HCT116 (cell line): Measurements from ENCODE around the gene GPR17. TPM values are rescaled to one million over a fixed set of nuclear protein-coding genes. Genes with fewer than 3 reads are reported as not detected.

Experiments used
- ATAC-seq: fragments of 200-7000 bp; cut with Tn5 transposase; 2 replicates; pipeline ENCODE4 v1.9.1; 2020; ENCODE audit warnings: mild to moderate bottlenecking, moderate library complexity
- BruUV-seq: library from RNA; stranded (reverse); fragments of 400-500 nt; replicated peaks from 2 replicates; lab custom pipeline; 2021; lab: Mats Ljungman, UMichigan
- CTCF ChIA-PET: fragments of 300-600 bp; sonication (Branson Sonifier 250); formaldehyde crosslinking; loops from one replicate; lab custom pipeline; 2021; ENCODE audit warnings: antibody characterized with exemption; lab: Charles Lee
- POLR2A ChIA-PET: fragments of 300-600, 350-600 bp; sonication (Branson Sonifier 250); formaldehyde crosslinking; loops from one replicate; lab custom pipeline; 2021; ENCODE audit warnings: antibody characterized with exemption; lab: Charles Lee
- RAD21 ChIA-PET, 2 experiments: fragments of 300-600 bp; sonication (Branson Sonifier 250); formaldehyde crosslinking; loops; one replicate each; lab custom pipeline; 2023; ENCODE audit warnings: low total read pairs in 2 of 2; ENCODE audit not compliant: uncharacterized antibody in 2 of 2, unreplicated experiment in 2 of 2, low non-redundant PET in 1 of 2; lab: Charles Lee
- DNase-seq: peaks from one replicate; pipeline ENCODE4 v3.0.0-alpha.2; 2010; ENCODE audit warnings: low read depth, low spot score
- H2AFZ ChIP-seq: fragments of 200-600 bp; shearing (Covaris generic), sonication (generic); 2 replicates; pipeline ENCODE4 v1.6.1; 2017; ENCODE audit warnings: low read depth, mixed run types, mixed read lengths, antibody characterized with exemption, low read length; ENCODE audit not compliant: poor library complexity, severe bottlenecking
- H3K27ac ChIP-seq: 2 replicates; pipeline ENCODE4 v1.5.1; 2012; ENCODE audit warnings: low read depth, low read length
- H3K27me3 ChIP-seq: fragments of 200-600 bp; sonication (generic); 2 replicates; pipeline ENCODE4 v1.6.1; 2016; ENCODE audit warnings: mixed run types, low read length, mixed read lengths; ENCODE audit not compliant: insufficient read depth
- H3K36me3 ChIP-seq, 2 experiments: fragments of 200-500 bp in 1 of 2; fragments of 200-600 bp in 1 of 2; sonication (Bioruptor generic) in 1 of 2; sonication (generic) in 1 of 2; 2 replicates each; pipeline versions ENCODE4 v1.5.1 to v1.6.1; 2014 to 2016; ENCODE audit warnings: low read length in 2 of 2, inconsistent platforms in 1 of 2, mixed read lengths in 1 of 2, mixed run types in 1 of 2; ENCODE audit not compliant: insufficient read depth in 2 of 2, control insufficient read depth in 1 of 2
- H3K4me1 ChIP-seq, 2 experiments: fragments of 200-600 bp in 1 of 2; sonication (generic) in 1 of 2; 2 replicates each; pipeline versions ENCODE4 v1.5.1 to v1.6.1; 2012 to 2017; ENCODE audit warnings: low read length in 2 of 2, inconsistent platforms in 1 of 2, mild to moderate bottlenecking in 1 of 2, mixed read lengths in 1 of 2, mixed run types in 1 of 2, moderate library complexity in 1 of 2; ENCODE audit not compliant: insufficient read depth in 2 of 2, control insufficient read depth in 1 of 2
- H3K4me2 ChIP-seq: fragments of 200-600 bp; sonication (generic); 2 replicates; pipeline ENCODE4 v1.6.1; 2017; ENCODE audit warnings: mixed run types, low read length, mixed read lengths
- H3K4me3 ChIP-seq, 2 experiments: fragments of 200-600 bp in 1 of 2; sonication (generic) in 1 of 2; replicated peaks in 1 of 2; 2 replicates each; pipeline ENCODE4 v1.5.1; 2011 to 2016; ENCODE audit warnings: low read length in 2 of 2, control low read depth in 1 of 2, low read depth in 1 of 2, mild to moderate bottlenecking in 1 of 2, mixed read lengths in 1 of 2, mixed run types in 1 of 2
- H3K79me2 ChIP-seq: fragments of 200-600 bp; sonication (generic); 2 replicates; pipeline ENCODE4 v1.6.1; 2017; ENCODE audit warnings: mild to moderate bottlenecking, mixed run types, low read length, moderate library complexity, mixed read lengths; ENCODE audit not compliant: insufficient read depth
- H3K9ac ChIP-seq: fragments of 200-600 bp; sonication (generic); 2 replicates; pipeline ENCODE4 v1.6.1; 2016; ENCODE audit warnings: low read length, mixed read lengths
- H3K9me2 ChIP-seq: fragments of 200-600 bp; sonication (generic), shearing (Covaris generic); 2 replicates; pipeline ENCODE4 v1.6.1; 2017; ENCODE audit warnings: mixed run types, mild to moderate bottlenecking, moderate library complexity; ENCODE audit not compliant: insufficient read depth
- H3K9me3 ChIP-seq, 2 experiments: fragments of 200-500 bp in 1 of 2; fragments of 200-600 bp in 1 of 2; sonication (Bioruptor generic) in 1 of 2; sonication (generic) in 1 of 2; 2 replicates each; pipeline ENCODE4 v1.6.1; 2014 to 2017; ENCODE audit warnings: low read length in 2 of 2, mixed read lengths in 2 of 2, inconsistent platforms in 1 of 2, low read depth in 1 of 2, mild to moderate bottlenecking in 1 of 2, mixed run types in 1 of 2, moderate library complexity in 1 of 2; ENCODE audit not compliant: control insufficient read depth in 1 of 2, insufficient read depth in 1 of 2
- H4K20me1 ChIP-seq: fragments of 200-600 bp; sonication (generic), shearing (Covaris generic); 2 replicates; pipeline ENCODE4 v1.6.1; 2017; ENCODE audit warnings: mixed run types, mild to moderate bottlenecking, moderate library complexity; ENCODE audit not compliant: insufficient read depth
- ATF3 ChIP-seq: IDR thresholded peaks from 2 replicates; pipeline ENCODE4 v1.6.1; 2012
- CBX3 ChIP-seq: IDR thresholded peaks from 2 replicates; pipeline ENCODE4 v1.6.1; 2012; ENCODE audit warnings: low read depth
- CEBPB ChIP-seq: IDR thresholded peaks from 2 replicates; pipeline ENCODE4 v1.6.1; 2012; ENCODE audit warnings: low read depth
- CTCF ChIP-seq, 3 experiments: fragments of 200-600 bp in 1 of 3; sonication (generic) in 1 of 3; IDR thresholded peaks in 2 of 3; conservative IDR thresholded peaks in 1 of 3; 2 replicates each; pipeline ENCODE4 v1.5.1; 2012 to 2017; ENCODE audit warnings: low read depth in 2 of 3, low read length in 2 of 3, antibody characterized with exemption in 1 of 3, borderline replicate concordance in 1 of 3, control low read depth in 1 of 3, mild to moderate bottlenecking in 1 of 3, mixed read lengths in 1 of 3, mixed run types in 1 of 3, moderate library complexity in 1 of 3; ENCODE audit not compliant: insufficient read depth in 1 of 3
- EGR1 ChIP-seq: IDR thresholded peaks from 2 replicates; pipeline ENCODE4 v1.6.1; 2012; ENCODE audit warnings: low read depth
- ELF1 ChIP-seq: IDR thresholded peaks from 2 replicates; pipeline ENCODE4 v1.6.1; 2012; ENCODE audit warnings: low read depth, borderline replicate concordance
- EZH2 ChIP-seq: fragments of 200-600 bp; sonication (generic); IDR thresholded peaks from 2 replicates; pipeline ENCODE4 v1.6.1; 2017; ENCODE audit warnings: antibody characterized with exemption, mixed run types
- EZH2phosphoT487 ChIP-seq: fragments of 200-600 bp; IDR thresholded peaks from 2 replicates; pipeline ENCODE4 v1.6.1; 2018; ENCODE audit warnings: antibody characterized with exemption, borderline replicate concordance
- FOSL1 ChIP-seq: IDR thresholded peaks from 2 replicates; pipeline ENCODE4 v1.6.1; 2012; ENCODE audit warnings: low read depth
- JUND ChIP-seq: IDR thresholded peaks from 2 replicates; pipeline ENCODE4 v1.6.1; 2012
- MAX ChIP-seq: IDR thresholded peaks from 2 replicates; pipeline ENCODE4 v1.6.1; 2012
- POLR2A ChIP-seq: IDR thresholded peaks from 2 replicates; pipeline ENCODE4 v1.7.0; 2011; ENCODE audit warnings: borderline replicate concordance; ENCODE audit not compliant: insufficient read depth, insufficient read length; ENCODE audit errors: extremely low read depth
- POLR2AphosphoS5 ChIP-seq: IDR thresholded peaks from 2 replicates; pipeline ENCODE4 v1.6.1; 2011; ENCODE audit warnings: mild to moderate bottlenecking, low read depth, low read length, moderate library complexity
- RAD21 ChIP-seq: IDR thresholded peaks from 2 replicates; pipeline ENCODE4 v1.6.1; 2012; ENCODE audit warnings: low read depth, mild to moderate bottlenecking
- REST ChIP-seq: IDR thresholded peaks from 2 replicates; pipeline ENCODE4 v1.6.1; 2012; ENCODE audit warnings: low read depth
- SIN3A ChIP-seq: IDR thresholded peaks from 2 replicates; pipeline ENCODE4 v1.6.1; 2012; ENCODE audit warnings: low read depth
- SP1 ChIP-seq: IDR thresholded peaks from 2 replicates; pipeline ENCODE4 v1.6.1; 2012; ENCODE audit warnings: low read depth
- SRF ChIP-seq: IDR thresholded peaks from 2 replicates; pipeline ENCODE4 v1.6.1; 2012; ENCODE audit warnings: low read depth
- TCF7L2 ChIP-seq: IDR thresholded peaks from 2 replicates; pipeline ENCODE4 v1.7.0; 2011; ENCODE audit warnings: borderline replicate concordance, inconsistent platforms; ENCODE audit not compliant: insufficient read depth, insufficient read length; ENCODE audit errors: extremely low read depth
- YY1 ChIP-seq: IDR thresholded peaks from 2 replicates; pipeline ENCODE4 v1.6.1; 2011; ENCODE audit warnings: low read length, low read depth, moderate library complexity, mild to moderate bottlenecking; ENCODE audit not compliant: insufficient replicate concordance; ENCODE audit errors: extremely low read depth
- ZFX ChIP-seq: fragments of 450-650 bp; IDR thresholded peaks from 2 replicates; pipeline ENCODE4 v1.6.1; 2017
- ZNF274 ChIP-seq: fragments of 200-500 bp; sonication (Bioruptor generic); IDR thresholded peaks from 2 replicates; pipeline ENCODE4 v1.6.1; 2014; ENCODE audit warnings: mild to moderate bottlenecking, low read depth, low read length, inconsistent platforms
- intact Hi-C: fragments of 100-400 bp; cut with micrococcal nuclease; formaldehyde crosslinking; loops from 2 replicates; pipeline ENCODE4 v1.10.0; 2022
- total RNA-seq: library from RNA; stranded (reverse); gene quantifications from one replicate; pipeline ENCODE4 v1.2.1, GENCODE V29; 2021; ENCODE audit not compliant: unreplicated experiment

GPR17 gene
- total RNA-seq, 1 experiment from 2014 or later = not detected

- H3K79me2 ChIP-seq = peaks cover 13% of the 10 kb centered on the region
- peak within 1 kb of the TSS; percentile 98 for H3K27ac ChIP-seq
- peaks cover 5 to 6% of the 10 kb centered on the region in 2 experiments; a peak in 2 of 4 replicates for H3K36me3 ChIP-seq
- ChIA-PET RAD21 (interaction anchor here in 1 of 2 experiments (1.0 kb wide), 1 partner anchor 110 kb away, joined by 4 read pairs; no protein-coding TSS in a partner anchor), POLR2A (interaction anchor here (0.7 to 1.0 kb wide), 2 partner anchors 30 to 504 kb away, joined by 3 read pairs; no protein-coding TSS in a partner anchor), CTCF (interaction anchor here (1.0 to 1.8 kb wide), 2 partner anchors 110 to 504 kb away, joined by 3 to 9 read pairs; no protein-coding TSS in a partner anchor)
- no peaks in the 10 kb centered on the region for H4K20me1 ChIP-seq
- peak; percentile 83 for ATAC-seq
- BruUV-seq = no TSS peak
- peak; percentile 82 for DNase-seq
- intact Hi-C loops = loop anchor here (2.0 kb wide), 2 partner anchors 110 to 174 kb away; partner anchors contain the start of gene IWS1
- H3K4me1 ChIP-seq = peaks cover 13 to 39% of the 10 kb centered on the region in 2 experiments
- H3K4me2 ChIP-seq = peak within 1 kb of the TSS; percentile 83
- H3K9me3 ChIP-seq = no peaks in the 10 kb centered on the region
- no peak within 1 kb of the TSS for H2AFZ ChIP-seq
- H3K27me3 ChIP-seq = no peaks in the 10 kb centered on the region
- H3K9me2 ChIP-seq = no peaks in the 10 kb centered on the region
- H3K4me3 ChIP-seq = peak within 1 kb of the TSS; percentile 59 to 72
- peak within 1 kb of the TSS; percentile 79 for H3K9ac ChIP-seq
- no peak for TF ChIP-seq ZFX
- peak; percentile 92 for TF ChIP-seq POLR2AphosphoS5
- peak; percentile 92 for TF ChIP-seq POLR2A
- TF ChIP-seq CTCF (IDR thresholded peaks at IDR 0.05 in 2 of 3, conservative IDR thresholded peaks at IDR 0.05 in 1 of 3; ENCODE audit: borderline replicate concordance in 1 of 3, insufficient read depth in 1 of 3, low read depth in 2 of 3, low read length in 2 of 3) = no peak
- no peak for TF ChIP-seq EZH2
- TF ChIP-seq ZNF274 = no peak
- TF ChIP-seq SRF = no peak
- TF ChIP-seq ATF3 = no peak
- TF ChIP-seq SP1 = peak; percentile 25; the same call in 1 of the 2 replicates
- TF ChIP-seq RAD21 = no peak
- TF ChIP-seq ELF1 = peak; percentile 87; the same call in 1 of the 2 replicates
- TF ChIP-seq MAX = no peak
- no peak for TF ChIP-seq CBX3
- TF ChIP-seq CEBPB = no peak
- peak; percentile 12 for TF ChIP-seq TCF7L2
- 0 out of 2 replicates have a peak, but pooled peaks have one; percentile 12 for TF ChIP-seq EGR1
- peak; percentile 51 for TF ChIP-seq SIN3A
- TF ChIP-seq EZH2phosphoT487 = no peak
- no peak for TF ChIP-seq JUND
- TF ChIP-seq FOSL1 = no peak
- TF ChIP-seq REST = no peak
- TF ChIP-seq YY1 = peak; percentile 98
These were observed 55.3 kb downstream of the GPR17 start, which contains the start of gene SFT2D3 for GRCh38 chr2:127701193-127701650. Gene SFT2D3, plus strand, starts transcription at chr2:127701497. Its CDS starts 32 bp downstream, at chr2:127701529.
